Prostate gland (tissue), 2 donors: ENCODE results near the gene GUCY1B1. TPM values are rescaled to one million over a fixed set of nuclear protein-coding genes. Genes with fewer than 3 reads are reported as not detected.

Source experiments
- DNase-seq: peaks from one replicate; pipeline ENCODE4 v3.0.0-alpha.2; 2019; ENCODE audit warnings: low spot score
- H3K27ac ChIP-seq, 2 donors: fragments of 200-600 bp; sonication (generic); 2 replicates each; pipeline ENCODE4 v1.5.1; 2017 to 2019
- H3K27me3 ChIP-seq: fragments of 200-600 bp; sonication (generic); replicated peaks from 2 replicates; pipeline ENCODE4 v1.5.1; 2019; ENCODE audit not compliant: insufficient read depth
- H3K36me3 ChIP-seq, 2 donors: fragments of 200-600 bp; sonication (generic); 1 replicate in 1 of 2; 2 replicates in 1 of 2; pipeline versions ENCODE4 v1.5.1 to v1.8.1; 2017 to 2019
- H3K4me1 ChIP-seq: fragments of 200-600 bp; sonication (generic); replicated peaks from 2 replicates; pipeline ENCODE4 v1.5.1; 2019
- H3K4me3 ChIP-seq, 2 donors: fragments of 200-600 bp; sonication (generic); 2 replicates each; pipeline ENCODE4 v1.5.1; 2017 to 2019
- H3K9me3 ChIP-seq: fragments of 200-600 bp; sonication (generic); 2 replicates; pipeline ENCODE4 v1.5.1; 2017
- CTCF ChIP-seq, 4 experiments: fragments of 200-600 bp in 2 of 4; fragments of 450-650 bp in 2 of 4; sonication (generic) in 2 of 4; IDR thresholded peaks; 1 replicate in 3 of 4; 2 replicates in 1 of 4; pipeline ENCODE4 v1.5.1; 2016 to 2019; ENCODE audit warnings: antibody characterized with exemption in 4 of 4, mild to moderate bottlenecking in 2 of 4, moderate library complexity in 2 of 4
- POLR2A ChIP-seq: fragments of 450-650 bp; IDR thresholded peaks from one replicate; pipeline ENCODE4 v1.6.1; 2016; ENCODE audit warnings: antibody characterized with exemption, mild to moderate bottlenecking
- POLR2AphosphoS5 ChIP-seq: sonication (generic); formaldehyde crosslinking; IDR thresholded peaks from one replicate; pipeline ENCODE4 v1.6.1; 2017; ENCODE audit warnings: antibody characterized with exemption
- WGBS: methylation state at CpG from one replicate; pipeline ENCODE4 v1.1.5; 2018; 5-methylcytosine and 5-hydroxymethylcytosine counted together
- intact Hi-C: fragments of 100-400 bp; cut with DNase I; formaldehyde crosslinking; loops from one replicate; pipeline ENCODE4 v1.14.2; 2022
- total RNA-seq, 2 donors: library from RNA; depleted of rRNA; stranded (reverse); fragments of >200 nt; gene quantifications; one replicate each; pipeline ENCODE4 v1.1.0, GENCODE V29; 2016

GUCY1B1 gene
- total RNA-seq, 2 donors from 2014 or later = 5.6 to 12.6 TPM

GRCh38 chr4:155734951-155735350 lies 23.9 kb upstream of the GUCY1B1 start:
- no peak for DNase-seq
- H3K9me3 ChIP-seq = no peaks in the 10 kb centered on the region
- intact Hi-C loops = no loop called here
- WGBS = 88% methylated on average over 1 of the region's 1 CpG
- no peaks in the 10 kb centered on the region for H3K4me1 ChIP-seq
- H3K36me3 ChIP-seq = no peaks in the 10 kb centered on the region
- no peaks in the 10 kb centered on the region for H3K27me3 ChIP-seq
- no peak overlapping the region for H3K4me3 ChIP-seq
- no peak overlapping the region for H3K27ac ChIP-seq
- TF ChIP-seq POLR2A (no peak), CTCF (IDR thresholded peaks at IDR 0.05) (no peak), POLR2AphosphoS5 (no peak)

GRCh38 chr4:155735496-155735895 lies 23.3 kb upstream of the GUCY1B1 start:
- no peak for TF ChIP-seq POLR2AphosphoS5
- TF ChIP-seq POLR2A = no peak
- TF ChIP-seq CTCF (IDR thresholded peaks at IDR 0.05) = no peak
- Histone ChIP-seq H3K27me3 (no peaks in the 10 kb centered on the region), H3K4me1 (no peaks in the 10 kb centered on the region), H3K9me3 (no peaks in the 10 kb centered on the region), H3K36me3 (no peaks in the 10 kb centered on the region), H3K4me3 (no peak overlapping the region), H3K27ac (no peak overlapping the region)
- intact Hi-C loops = no loop called here
- no peak for DNase-seq

GRCh38 chr4:155738548-155738947 lies 20.3 kb upstream of the GUCY1B1 start:
- H3K4me3 ChIP-seq = no peak overlapping the region
- no peaks in the 10 kb centered on the region for H3K9me3 ChIP-seq
- H3K27ac ChIP-seq = no peak overlapping the region
- 89% methylated on average over 2 of the region's 2 CpGs for WGBS
- intact Hi-C loops = no loop called here
- no peaks in the 10 kb centered on the region for H3K36me3 ChIP-seq
- DNase-seq = no peak
- TF ChIP-seq CTCF (IDR thresholded peaks at IDR 0.05) (no peak), POLR2AphosphoS5 (no peak), POLR2A (no peak)
- H3K4me1 ChIP-seq = no peaks in the 10 kb centered on the region
- H3K27me3 ChIP-seq = no peaks in the 10 kb centered on the region

- no peak overlapping the region for H3K27ac ChIP-seq
- intact Hi-C loops = no loop called here
- no peak for DNase-seq
- H3K27me3 ChIP-seq = no peaks in the 10 kb centered on the region
- H3K9me3 ChIP-seq = no peaks in the 10 kb centered on the region
- TF ChIP-seq CTCF (IDR thresholded peaks at IDR 0.05) (no peak), POLR2AphosphoS5 (no peak), POLR2A (no peak)
- no peaks in the 10 kb centered on the region for H3K36me3 ChIP-seq
- no peak overlapping the region for H3K4me3 ChIP-seq
- WGBS = 100% methylated on average over 1 of the region's 1 CpG
- no peaks in the 10 kb centered on the region for H3K4me1 ChIP-seq
Observed at GRCh38 chr4:155741546-155741945, 17.3 kb upstream of the GUCY1B1 start.

- H3K36me3 ChIP-seq = no peaks in the 10 kb centered on the region
- H3K27me3 ChIP-seq = no peaks in the 10 kb centered on the region
- H3K27ac ChIP-seq = no peak overlapping the region
- no peak for DNase-seq
- TF ChIP-seq POLR2AphosphoS5 (no peak), CTCF (IDR thresholded peaks at IDR 0.05) (no peak), POLR2A (no peak)
- H3K4me3 ChIP-seq = no peak overlapping the region
- 93% methylated on average over 3 of the region's 3 CpGs for WGBS
- H3K9me3 ChIP-seq = no peaks in the 10 kb centered on the region
- intact Hi-C loops = no loop called here
- H3K4me1 ChIP-seq = no peaks in the 10 kb centered on the region
Observed at GRCh38 chr4:155742310-155743015, 16.4 kb upstream of the GUCY1B1 start.
